Stimulated activated effector memory CD8-positive, alpha-beta T cell treated with anti-CD3 and anti-CD28 coated beads, Interleukin-12 subunit alpha, Interleukin-12 subunit beta, amount 100 ng/mL, for 72 hours (primary cell): ENCODE results near the gene AGBL4.

ENCODE experiments used
- ATAC-seq: fragments of 150-1000 bp; cut with Tn5 transposase; 2 replicates; pipeline ENCODE4 v1.10.0; 2021
- DNase-seq, 2 donors: peaks; one replicate each; pipeline ENCODE4 v3.0.0; 2021 to 2022; ENCODE audit warnings: low spot score in 2 of 2
- H3K27ac Mint-ChIP-seq: one replicate; pipeline ENCODE4 v1.8.0; 2022; ENCODE audit warnings: mild to moderate bottlenecking, mixed read lengths
- H3K36me3 Mint-ChIP-seq: one replicate; pipeline ENCODE4 v1.8.0; 2022; ENCODE audit warnings: mild to moderate bottlenecking, mixed read lengths
- H3K4me1 Mint-ChIP-seq: one replicate; pipeline ENCODE4 v1.8.0; 2022; ENCODE audit warnings: mixed read lengths
- H3K4me3 Mint-ChIP-seq: one replicate; pipeline ENCODE4 v1.8.0; 2022; ENCODE audit warnings: mild to moderate bottlenecking, mixed read lengths
- H3K9me3 Mint-ChIP-seq: one replicate; pipeline ENCODE4 v1.8.0; 2022; ENCODE audit warnings: mixed read lengths

Gene AGBL4

DNA sequence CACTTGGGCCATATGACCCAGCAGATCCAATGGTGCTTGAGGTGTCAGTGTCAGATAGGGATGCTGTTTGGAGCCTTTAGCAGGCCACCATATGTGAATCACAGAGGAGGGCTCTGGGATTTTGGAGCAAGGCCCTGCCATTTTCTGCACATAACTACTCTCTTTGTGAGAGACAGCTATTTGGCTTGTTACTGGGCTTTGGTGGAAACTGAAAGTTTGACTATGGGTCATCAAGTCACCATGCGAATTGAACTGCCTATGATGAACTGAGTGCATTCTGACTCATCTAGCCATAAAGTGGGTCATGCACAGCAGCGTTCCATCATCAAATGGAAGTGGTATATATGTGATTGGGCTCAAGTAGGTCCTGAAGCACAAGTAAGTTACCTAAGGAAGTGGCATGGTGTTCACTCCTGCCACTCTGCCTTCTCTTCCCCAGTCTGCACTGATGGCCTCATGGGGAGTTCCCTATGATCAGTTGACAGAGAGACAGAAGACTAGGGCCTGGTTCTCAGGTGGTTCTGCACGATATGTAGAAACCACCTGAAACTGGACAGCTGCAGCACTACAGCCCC lies 447.3 kb downstream of the AGBL4 start:
- DNase-seq (no peak), ATAC-seq (no peak)
- Mint-ChIP-seq H3K27ac (no peak overlapping the region), H3K4me3 (no peak overlapping the region), H3K4me1 (no peaks in the 10 kb centered on the region), H3K9me3 (peaks cover 20% of the 10 kb centered on the region), H3K36me3 (no peaks in the 10 kb centered on the region)

DNA sequence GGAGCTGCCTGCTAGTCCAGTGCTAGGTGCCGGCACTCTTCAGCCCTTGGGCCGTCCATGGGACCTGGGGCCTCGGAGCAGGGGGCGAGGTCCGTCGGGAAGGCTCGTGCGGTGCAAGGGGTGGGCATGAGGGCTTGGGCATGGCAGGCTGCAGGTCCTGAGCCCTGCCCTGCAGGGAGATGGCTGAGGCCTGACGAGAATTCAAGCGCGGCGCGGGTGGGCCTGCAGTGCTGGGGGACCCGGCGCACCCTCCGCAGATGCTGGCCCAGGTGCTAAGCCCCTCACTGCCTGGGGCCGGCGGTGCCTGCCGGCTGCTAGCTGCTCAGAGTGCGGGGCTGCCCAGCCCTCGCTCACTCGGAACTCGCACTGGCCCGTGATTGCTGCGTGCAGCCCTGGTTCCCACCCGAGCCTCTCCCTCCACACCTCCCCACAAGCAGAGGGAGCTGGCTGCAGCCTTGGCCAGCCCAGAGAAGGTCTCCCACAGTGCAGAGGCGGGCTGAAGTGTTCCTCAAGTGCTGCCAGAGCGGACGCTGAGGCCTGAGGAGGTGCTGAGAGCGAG lies 467.0 kb downstream of the AGBL4 start:
- no peaks in the 10 kb centered on the region for H3K36me3 Mint-ChIP-seq
- no peak overlapping the region for H3K27ac Mint-ChIP-seq
- H3K4me3 Mint-ChIP-seq: no peak overlapping the region
- H3K4me1 Mint-ChIP-seq: no peaks in the 10 kb centered on the region
- DNase-seq: no peak
- H3K9me3 Mint-ChIP-seq: peaks cover 15% of the 10 kb centered on the region
- no peak for ATAC-seq

DNA sequence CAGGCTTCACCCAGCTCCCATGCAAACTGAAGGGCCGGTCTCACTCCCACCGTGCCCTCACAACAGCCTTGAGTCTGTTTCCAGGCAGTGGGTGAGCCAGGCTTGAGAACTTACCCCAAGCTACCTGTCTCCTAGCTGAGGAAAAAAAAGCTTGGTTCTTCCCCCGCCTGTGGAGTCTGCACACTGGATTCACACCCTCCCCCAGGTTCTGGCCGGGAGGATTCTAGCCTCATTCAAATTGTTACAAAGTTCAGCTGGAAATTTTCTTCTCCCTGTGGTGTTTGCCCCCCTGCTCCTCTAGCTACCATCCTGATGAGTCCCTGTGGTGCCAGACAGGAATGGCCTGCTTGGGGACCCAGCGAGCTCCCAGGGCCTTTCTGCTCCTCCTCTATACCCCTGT lies 471.7 kb downstream of the AGBL4 start:
- Mint-ChIP-seq H3K36me3 (no peaks in the 10 kb centered on the region), H3K27ac (no peak overlapping the region), H3K4me1 (no peaks in the 10 kb centered on the region), H3K4me3 (no peak overlapping the region), H3K9me3 (peaks cover 13% of the 10 kb centered on the region)
- DNase-seq (no peak), ATAC-seq (no peak)

DNA sequence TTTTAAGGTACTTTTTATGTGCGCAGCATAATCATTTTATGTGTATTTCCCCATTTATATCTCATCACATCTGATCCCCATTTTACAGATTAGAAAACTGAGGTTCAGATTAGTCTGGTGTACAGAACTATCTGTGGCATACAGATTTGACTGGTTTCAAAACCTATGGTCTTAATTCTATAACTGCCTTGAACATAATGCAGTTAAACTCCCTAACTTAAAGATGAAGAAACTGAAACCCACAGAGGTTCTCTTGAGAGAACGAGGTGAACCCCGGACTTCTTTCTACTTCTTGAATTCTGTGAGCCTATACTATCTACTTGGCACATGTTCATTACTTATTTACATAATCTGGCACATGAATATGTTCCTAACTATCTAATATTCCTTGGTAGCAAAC lies 479.1 kb downstream of the AGBL4 start:
- H3K36me3 Mint-ChIP-seq: no peaks in the 10 kb centered on the region
- DNase-seq (no peak), ATAC-seq (no peak)
- H3K27ac Mint-ChIP-seq: no peak overlapping the region
- peaks cover 6% of the 10 kb centered on the region for H3K9me3 Mint-ChIP-seq
- no peak overlapping the region for H3K4me3 Mint-ChIP-seq
- H3K4me1 Mint-ChIP-seq: no peaks in the 10 kb centered on the region

DNA sequence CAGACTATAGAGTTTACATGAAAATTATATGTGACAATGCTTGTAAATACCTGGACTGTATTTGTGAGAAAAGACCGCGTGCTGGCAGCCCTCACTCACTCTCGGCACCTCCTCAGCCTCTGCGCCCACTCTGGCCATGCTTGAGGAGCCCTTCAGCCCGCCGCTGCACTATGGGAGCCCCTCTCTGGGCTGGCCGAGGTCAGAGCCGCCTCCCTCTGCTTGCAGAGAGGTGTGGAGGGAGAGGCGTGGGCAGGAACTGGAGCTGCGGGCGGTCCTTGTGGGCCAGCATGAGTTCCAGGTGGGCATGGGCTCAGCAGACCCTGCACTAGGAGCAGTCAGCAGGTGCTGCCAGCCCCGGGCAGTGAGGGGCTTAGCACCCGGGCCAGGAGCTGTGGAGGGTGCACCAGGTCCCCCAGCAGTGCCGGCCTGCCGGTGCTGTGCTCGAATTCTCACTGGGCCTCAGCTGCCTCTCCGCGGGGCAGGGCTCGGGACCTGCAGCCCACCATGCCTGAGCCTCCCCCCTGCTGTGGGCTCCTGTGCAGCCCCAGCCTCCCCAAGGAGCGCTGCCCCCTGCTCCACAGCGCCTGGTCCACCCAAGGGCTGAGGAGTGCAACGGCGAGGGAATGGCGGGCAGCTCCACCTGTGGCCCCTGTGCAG lies 482.5 kb downstream of the AGBL4 start:
- no peak for ATAC-seq
- H3K36me3 Mint-ChIP-seq: no peaks in the 10 kb centered on the region
- H3K4me3 Mint-ChIP-seq: no peak overlapping the region
- no peak for DNase-seq
- no peaks in the 10 kb centered on the region for H3K4me1 Mint-ChIP-seq
- no peak overlapping the region for H3K27ac Mint-ChIP-seq
- H3K9me3 Mint-ChIP-seq: peaks cover 7% of the 10 kb centered on the region

DNA sequence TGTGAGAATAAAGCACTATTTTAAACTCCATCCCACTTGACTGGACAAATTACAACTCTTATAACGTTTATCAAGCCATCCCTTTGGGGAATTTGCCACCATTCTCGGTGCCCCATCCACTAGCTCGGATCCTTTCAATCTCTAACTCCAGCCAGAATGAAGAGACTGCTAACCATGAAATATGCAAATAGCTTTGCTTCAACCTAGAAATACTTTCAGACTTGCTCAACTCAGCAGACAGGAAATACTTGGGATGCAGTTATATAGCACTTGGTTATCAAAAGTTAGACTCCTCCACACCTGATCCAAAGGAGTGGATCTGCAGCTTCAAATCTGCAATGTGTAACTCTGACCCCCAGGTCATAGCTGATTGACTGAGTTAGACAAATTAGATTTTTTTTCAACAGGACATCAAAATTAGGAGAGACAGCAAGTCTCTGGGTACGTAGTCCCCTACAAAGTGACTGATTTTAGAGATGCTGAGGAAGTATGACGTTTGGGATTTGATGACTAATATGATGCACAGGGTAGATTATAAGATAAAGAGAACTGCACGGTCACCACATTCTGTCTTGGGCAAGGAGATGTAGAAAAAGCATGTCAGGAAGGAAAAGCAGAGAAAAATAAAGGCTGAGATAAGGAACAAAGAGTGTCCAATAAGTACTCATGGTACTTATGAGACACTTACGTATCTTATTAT lies 496.0 kb downstream of the AGBL4 start:
- Mint-ChIP-seq H3K9me3 (no peaks in the 10 kb centered on the region), H3K27ac (no peak overlapping the region), H3K4me3 (no peak overlapping the region), H3K4me1 (no peaks in the 10 kb centered on the region), H3K36me3 (no peaks in the 10 kb centered on the region)
- no peak for ATAC-seq
- DNase-seq: no peak

DNA sequence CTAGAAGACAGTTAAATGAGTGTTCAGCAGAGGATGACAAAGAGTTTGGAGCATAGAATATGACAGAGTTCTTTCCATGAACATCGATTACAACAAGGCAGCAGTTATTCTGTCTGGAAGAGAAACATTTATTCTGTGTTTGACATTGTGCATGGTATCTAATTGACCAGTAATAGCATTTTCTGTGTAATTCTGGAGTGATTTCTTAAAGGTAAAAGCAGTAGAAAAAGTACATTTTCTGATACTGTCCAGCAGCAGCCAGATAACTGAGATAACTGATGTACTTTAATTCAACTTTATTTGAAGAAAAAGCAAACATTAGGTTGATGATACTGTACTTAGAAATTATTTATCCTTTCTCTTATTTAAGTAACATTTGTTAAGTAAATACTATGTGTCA lies 497.1 kb downstream of the AGBL4 start:
- Mint-ChIP-seq H3K27ac (no peak overlapping the region), H3K4me1 (no peaks in the 10 kb centered on the region), H3K4me3 (no peak overlapping the region), H3K9me3 (peaks cover 4% of the 10 kb centered on the region), H3K36me3 (no peaks in the 10 kb centered on the region)
- no peak for ATAC-seq
- DNase-seq: no peak

DNA sequence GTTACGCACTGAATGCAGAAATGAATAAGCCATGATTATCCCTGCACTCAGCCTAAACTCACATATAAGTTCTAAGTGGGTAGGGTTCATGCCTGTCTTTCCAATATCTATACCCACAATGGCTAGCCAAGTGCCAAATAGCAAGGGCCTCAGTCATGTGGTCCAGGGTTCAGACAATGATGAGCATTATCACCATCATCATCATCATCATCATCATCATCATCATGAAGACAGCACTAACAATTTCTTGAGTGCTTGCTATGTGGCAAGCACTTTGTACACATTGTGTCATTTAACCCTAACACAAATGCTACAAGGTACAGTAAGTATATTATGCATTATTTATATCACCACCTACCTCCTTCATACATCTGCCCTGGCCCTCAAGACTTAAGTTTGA lies 500.0 kb downstream of the AGBL4 start:
- H3K4me1 Mint-ChIP-seq: no peaks in the 10 kb centered on the region
- no peak for ATAC-seq
- no peak overlapping the region for H3K4me3 Mint-ChIP-seq
- no peaks in the 10 kb centered on the region for H3K36me3 Mint-ChIP-seq
- no peak for DNase-seq
- H3K27ac Mint-ChIP-seq: no peak overlapping the region
- H3K9me3 Mint-ChIP-seq: peaks cover 4% of the 10 kb centered on the region

DNA sequence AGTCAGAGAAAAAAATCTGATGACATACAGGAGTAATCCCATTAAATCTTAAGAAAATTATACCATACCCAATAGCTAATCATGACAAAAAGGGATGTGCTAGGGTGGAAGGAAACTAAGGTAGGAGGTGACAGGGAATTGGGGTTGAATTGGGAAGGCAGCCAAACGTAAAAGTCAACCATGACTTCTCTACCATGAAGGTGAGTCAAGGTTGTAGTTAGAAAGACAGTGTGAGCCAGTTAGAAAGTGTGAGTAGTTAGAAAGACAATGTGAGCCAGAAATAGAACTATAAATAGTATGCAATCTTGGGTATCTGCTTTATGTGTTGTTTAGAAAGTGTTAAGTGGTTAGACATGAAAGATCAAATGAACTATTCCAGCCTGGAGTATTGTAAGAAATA lies 556.8 kb downstream of the AGBL4 start:
- H3K4me3 Mint-ChIP-seq: no peak overlapping the region
- H3K36me3 Mint-ChIP-seq: no peaks in the 10 kb centered on the region
- no peaks in the 10 kb centered on the region for H3K4me1 Mint-ChIP-seq
- no peak for DNase-seq
- no peak for ATAC-seq
- H3K9me3 Mint-ChIP-seq: peaks cover 9% of the 10 kb centered on the region
- H3K27ac Mint-ChIP-seq: no peak overlapping the region

DNA sequence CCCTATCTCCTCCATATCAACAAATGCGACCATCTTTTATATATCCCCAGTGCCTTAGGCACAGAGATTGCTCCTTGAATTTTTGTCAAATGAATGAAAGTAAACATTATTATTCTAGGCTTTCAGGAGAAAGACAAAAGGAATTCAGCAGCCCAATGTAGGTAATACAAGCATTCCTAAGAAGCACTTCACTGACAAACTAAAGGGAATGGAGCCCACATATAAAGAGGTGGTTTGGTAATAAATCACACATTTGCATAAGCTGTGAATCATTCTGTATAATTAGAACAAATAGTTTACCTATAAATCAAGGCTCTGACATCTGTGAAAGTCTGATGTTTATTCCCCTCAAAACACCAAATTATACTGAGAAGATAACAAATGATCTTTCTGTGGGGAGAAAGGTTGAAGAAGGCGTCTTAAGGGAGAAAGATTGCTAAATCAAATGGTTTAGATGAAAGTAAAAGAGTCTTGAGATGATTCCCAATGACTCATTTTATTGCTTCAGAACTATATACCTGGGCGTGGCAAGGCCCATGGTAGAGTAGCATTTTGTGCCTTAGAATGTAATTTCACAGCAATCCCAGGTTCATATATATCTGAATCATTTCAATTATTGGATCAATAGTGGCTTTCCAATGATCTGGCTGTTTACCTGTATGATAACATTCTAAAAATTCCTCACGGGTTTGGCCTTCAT lies 558.1 kb downstream of the AGBL4 start:
- H3K4me1 Mint-ChIP-seq: no peaks in the 10 kb centered on the region

DNA sequence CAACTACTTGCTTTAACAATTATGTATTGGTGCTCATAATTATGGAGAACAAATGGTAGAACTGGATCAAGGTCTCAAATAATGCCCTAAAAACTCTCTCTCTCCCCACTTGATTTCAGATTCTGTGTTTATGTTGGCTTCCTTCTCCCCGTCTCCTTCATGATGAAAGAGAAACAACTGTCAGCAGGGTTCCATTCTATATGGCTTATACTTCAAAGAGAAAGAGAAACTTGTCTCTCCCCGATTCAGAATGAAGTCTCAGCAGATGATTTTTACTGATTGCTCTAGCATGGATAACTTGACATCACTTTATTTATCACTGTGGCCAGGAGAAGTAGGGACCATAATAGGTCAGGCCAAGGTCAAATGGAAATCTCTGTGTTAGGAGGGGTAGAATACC lies 575.6 kb downstream of the AGBL4 start:
- ATAC-seq (no peak), DNase-seq (no peak)
- no peaks in the 10 kb centered on the region for H3K36me3 Mint-ChIP-seq
- H3K27ac Mint-ChIP-seq: no peak overlapping the region
- no peaks in the 10 kb centered on the region for H3K4me1 Mint-ChIP-seq
- peaks cover 20% of the 10 kb centered on the region for H3K9me3 Mint-ChIP-seq
- no peak overlapping the region for H3K4me3 Mint-ChIP-seq

More for the DNA sequence above, 558.1 kb downstream of the AGBL4 start:
- no peak overlapping the region for H3K4me3 Mint-ChIP-seq
- peaks cover 9% of the 10 kb centered on the region for H3K9me3 Mint-ChIP-seq
- H3K36me3 Mint-ChIP-seq: no peaks in the 10 kb centered on the region
- no peak overlapping the region for H3K27ac Mint-ChIP-seq
- ATAC-seq (no peak), DNase-seq (no peak)

DNA sequence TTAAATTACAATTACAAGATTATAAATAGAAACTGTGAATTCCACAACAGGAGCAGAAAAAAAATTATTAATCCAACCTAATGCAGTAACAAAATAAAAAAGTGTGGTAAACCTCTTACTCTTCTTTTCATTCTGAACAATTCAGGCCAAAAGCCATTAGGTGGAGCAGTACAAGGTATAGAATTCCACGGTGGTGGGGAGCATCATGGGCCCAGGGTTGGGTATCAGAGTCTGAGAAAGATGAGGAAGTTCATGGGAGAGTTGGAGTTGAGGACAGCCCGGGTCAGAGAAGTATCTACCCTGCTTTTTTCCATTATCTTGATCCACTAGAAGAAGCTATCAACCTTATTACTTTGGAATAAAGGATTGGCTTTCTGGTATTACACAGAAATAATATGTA lies 586.9 kb downstream of the AGBL4 start:
- no peak for ATAC-seq
- no peak for DNase-seq
- Mint-ChIP-seq H3K4me1 (no peaks in the 10 kb centered on the region), H3K36me3 (no peaks in the 10 kb centered on the region), H3K27ac (no peak overlapping the region), H3K4me3 (no peak overlapping the region), H3K9me3 (peaks cover 11% of the 10 kb centered on the region)

DNA sequence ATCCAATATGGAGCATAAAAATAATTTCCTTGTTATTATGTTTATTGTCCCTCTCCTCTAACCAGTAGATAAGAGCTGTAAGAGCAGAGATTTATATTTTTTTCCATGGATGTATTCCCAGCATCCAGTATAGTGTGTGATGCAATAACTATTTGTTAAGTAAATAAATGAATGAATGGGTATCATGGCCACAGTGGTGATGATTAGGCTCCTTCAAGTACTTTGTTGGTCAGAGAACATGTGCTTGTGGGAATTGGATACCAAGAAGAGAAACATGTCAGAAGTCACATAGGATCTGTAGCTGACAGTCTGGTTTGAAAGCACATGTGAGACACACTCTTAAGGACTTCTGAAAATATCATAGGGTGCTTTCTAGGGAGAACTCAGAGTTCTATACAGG lies 588.5 kb downstream of the AGBL4 start:
- Mint-ChIP-seq H3K36me3 (no peaks in the 10 kb centered on the region), H3K4me3 (no peak overlapping the region), H3K4me1 (no peaks in the 10 kb centered on the region), H3K9me3 (peaks cover 6% of the 10 kb centered on the region), H3K27ac (no peak overlapping the region)
- no peak for DNase-seq
- ATAC-seq: no peak

DNA sequence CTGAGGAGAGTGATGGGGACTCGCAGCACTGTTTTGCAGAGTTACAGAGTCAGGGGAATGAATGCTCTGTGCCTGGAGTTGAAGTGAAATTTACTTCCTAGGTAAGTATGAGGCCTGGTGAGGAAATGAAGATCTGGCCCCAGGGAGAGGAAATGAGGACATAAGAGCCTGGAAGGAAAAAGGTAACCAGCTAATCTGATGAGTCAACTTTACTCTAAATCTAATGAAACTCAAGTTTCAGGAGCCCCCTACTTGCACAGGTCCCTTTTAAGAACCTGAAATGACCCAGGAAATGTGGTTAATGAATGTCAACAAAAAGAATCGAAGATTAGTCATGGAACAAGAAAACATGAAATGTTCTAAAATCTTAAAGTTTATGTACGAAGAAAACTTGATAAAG lies 599.0 kb downstream of the AGBL4 start:
- H3K36me3 Mint-ChIP-seq: no peaks in the 10 kb centered on the region
- H3K4me3 Mint-ChIP-seq: no peak overlapping the region
- ATAC-seq: no peak
- no peak overlapping the region for H3K27ac Mint-ChIP-seq
- H3K9me3 Mint-ChIP-seq: peaks cover 3% of the 10 kb centered on the region
- DNase-seq: no peak
- H3K4me1 Mint-ChIP-seq: no peaks in the 10 kb centered on the region

DNA sequence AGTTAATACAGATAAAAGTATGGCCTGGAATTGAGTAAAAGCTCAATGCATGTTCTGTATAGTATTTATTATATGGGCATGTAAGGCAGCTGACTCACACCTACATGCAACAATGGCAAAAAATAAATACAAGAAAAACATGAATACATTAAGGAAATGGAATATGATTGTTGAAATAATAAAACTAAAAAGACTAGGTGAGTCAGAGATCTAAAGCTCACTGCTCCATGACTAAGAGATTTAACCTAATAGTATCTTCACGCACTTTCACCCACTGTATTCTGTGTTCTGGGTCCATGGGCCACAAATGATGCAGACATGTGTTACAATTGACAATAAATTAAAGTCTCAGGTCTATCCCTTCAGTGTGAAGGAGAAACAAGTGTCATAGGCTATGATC lies 607.0 kb downstream of the AGBL4 start:
- DNase-seq (no peak), ATAC-seq (no peak)
- Mint-ChIP-seq H3K9me3 (peaks cover 7% of the 10 kb centered on the region), H3K36me3 (no peaks in the 10 kb centered on the region), H3K4me1 (no peaks in the 10 kb centered on the region), H3K4me3 (no peak overlapping the region), H3K27ac (no peak overlapping the region)
